ENCODE results near the gene SLC22A3.
"Not testable (repeated sequence)": the region's sequence is repeated elsewhere in the genome, so short reads cannot be mapped to it uniquely, and the experiment has no call there.

Gene SLC22A3, protein sequence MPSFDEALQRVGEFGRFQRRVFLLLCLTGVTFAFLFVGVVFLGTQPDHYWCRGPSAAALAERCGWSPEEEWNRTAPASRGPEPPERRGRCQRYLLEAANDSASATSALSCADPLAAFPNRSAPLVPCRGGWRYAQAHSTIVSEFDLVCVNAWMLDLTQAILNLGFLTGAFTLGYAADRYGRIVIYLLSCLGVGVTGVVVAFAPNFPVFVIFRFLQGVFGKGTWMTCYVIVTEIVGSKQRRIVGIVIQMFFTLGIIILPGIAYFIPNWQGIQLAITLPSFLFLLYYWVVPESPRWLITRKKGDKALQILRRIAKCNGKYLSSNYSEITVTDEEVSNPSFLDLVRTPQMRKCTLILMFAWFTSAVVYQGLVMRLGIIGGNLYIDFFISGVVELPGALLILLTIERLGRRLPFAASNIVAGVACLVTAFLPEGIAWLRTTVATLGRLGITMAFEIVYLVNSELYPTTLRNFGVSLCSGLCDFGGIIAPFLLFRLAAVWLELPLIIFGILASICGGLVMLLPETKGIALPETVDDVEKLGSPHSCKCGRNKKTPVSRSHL

DNA sequence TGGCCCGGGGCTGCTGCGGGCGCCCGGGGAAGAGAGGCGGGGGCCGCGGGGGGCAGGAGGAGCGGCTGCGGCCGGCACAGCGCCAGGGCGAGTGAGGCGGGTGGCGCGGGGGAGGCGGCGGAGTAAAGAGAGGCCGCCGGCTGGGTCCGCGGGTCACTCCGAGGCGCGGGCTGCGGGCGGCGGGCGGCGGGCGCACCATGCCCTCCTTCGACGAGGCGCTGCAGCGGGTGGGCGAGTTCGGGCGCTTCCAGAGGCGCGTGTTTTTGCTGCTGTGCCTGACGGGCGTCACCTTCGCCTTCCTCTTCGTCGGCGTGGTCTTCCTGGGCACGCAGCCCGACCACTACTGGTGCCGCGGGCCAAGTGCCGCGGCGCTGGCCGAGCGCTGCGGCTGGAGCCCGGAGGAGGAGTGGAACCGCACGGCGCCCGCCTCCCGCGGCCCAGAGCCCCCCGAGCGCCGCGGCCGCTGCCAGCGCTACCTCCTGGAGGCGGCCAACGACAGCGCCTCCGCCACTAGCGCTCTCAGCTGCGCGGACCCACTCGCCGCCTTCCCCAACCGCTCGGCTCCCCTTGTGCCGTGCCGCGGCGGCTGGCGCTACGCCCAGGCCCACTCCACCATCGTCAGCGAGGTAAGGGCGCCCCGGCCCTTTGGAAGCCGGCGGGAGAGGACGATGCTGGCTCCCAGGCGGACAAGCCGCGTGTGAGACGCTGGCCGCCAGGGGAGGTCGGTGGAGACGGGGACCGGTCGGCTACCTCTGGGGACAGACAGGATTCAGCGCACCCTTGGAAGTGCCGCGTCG lies at the start of gene SLC22A3:
Gene SLC22A3 (plus strand): TSS at position 156 of the 797 bp plus-strand sequence. CDS start 42 bp downstream, at position 198.
- no peak for DNase-seq (ENCODE audit: low read depth)

DNA sequence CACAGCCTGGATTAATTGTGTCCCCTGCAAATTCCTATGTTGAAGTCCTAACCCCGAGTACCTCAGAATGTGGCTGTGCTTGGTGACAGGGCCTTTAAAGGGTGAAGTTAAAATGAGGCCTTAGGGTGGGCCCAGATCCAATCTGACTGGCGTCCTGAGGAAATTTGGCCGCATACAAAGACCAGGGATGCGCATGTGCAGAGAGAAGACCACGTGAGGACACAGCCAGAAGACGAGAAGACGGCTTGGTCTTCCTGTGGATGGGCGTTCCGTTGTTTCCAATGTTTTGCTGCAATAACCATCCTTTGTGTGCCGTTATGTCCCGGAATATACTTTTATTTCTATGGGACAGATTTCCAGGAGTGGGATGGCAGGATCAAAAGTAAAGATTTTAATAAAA lies 48.6 kb upstream of the SLC22A3 start:
- no peak for DNase-seq (ENCODE audit: low read depth)

DNA sequence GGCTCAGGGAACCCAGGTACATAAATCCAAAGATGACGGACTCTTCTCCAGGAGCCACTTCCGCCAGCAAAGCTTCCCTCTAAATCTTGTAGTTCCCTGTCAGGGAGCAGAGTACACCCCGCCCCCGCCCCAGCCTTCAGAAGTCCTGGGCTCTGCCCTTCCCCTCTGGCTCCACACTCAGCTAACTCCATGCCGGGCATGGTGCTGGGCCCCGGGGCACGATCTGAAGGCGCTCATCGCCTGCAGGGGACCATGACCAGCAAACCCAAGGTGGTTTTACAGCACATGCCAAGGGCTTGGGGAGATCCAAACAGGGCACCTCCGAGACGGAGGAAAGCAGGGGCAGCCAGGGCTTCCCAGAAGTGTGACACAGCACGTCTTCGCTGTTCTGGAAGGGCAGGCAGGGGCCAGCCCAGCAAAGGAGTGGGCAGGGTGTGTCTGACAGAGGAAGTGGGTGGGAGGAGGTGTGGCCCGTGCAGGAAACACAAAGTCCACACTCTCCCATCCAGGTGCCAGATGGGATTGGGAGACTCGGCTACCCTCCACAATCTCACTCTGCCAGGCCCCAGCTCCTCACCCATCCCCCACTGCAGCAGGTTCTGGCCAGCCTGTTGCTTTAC lies 48.0 kb upstream of the SLC22A3 start:
- no peak for DNase-seq (ENCODE audit: low read depth)

DNA sequence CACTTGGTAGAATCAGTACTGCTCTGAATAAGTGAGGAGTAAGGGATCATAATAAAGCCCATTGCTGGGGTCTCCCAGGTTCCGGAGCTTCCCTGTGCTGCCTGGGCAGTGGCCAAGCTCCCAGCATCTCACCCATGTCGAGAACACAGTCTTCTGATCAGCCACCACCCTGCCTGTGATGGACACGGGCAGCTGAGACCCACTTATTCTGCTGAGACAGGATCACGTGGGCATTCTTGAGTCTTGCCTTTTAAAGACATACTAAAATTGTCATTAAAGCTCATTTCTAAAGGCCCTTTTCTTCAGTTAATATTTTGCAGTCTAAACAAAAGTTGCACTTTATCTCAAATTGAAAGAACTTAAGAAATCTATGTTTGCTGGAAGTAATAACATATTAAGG lies 46.8 kb upstream of the SLC22A3 start:
- DNase-seq (ENCODE audit: low read depth), result no peak

- not testable (repeated sequence) for DNase-seq (ENCODE audit: low read depth)
Measured at GRCh38 chr6:160302431-160303082, 45.6 kb upstream of the SLC22A3 start.

DNA sequence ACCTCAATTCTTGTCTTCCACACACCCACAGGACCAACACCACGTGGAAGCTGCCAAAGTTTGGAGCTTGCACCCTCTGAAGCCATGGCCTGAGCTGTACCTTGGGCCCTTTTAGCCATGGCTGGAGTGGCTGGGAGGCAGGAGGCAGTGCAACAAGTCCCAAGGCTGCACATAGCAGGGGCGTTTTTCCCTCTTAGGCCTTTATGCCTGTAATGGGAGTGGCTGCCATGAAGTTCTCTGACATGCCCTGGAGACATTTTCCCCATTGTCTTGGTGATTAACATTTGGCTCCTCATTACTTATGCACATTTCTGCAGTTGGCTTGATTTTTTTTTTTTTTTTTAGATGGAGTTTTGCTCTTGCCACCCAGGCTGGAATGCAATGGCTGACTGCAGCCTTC lies 44.4 kb upstream of the SLC22A3 start:
- DNase-seq (ENCODE audit: low read depth), result no peak

DNA sequence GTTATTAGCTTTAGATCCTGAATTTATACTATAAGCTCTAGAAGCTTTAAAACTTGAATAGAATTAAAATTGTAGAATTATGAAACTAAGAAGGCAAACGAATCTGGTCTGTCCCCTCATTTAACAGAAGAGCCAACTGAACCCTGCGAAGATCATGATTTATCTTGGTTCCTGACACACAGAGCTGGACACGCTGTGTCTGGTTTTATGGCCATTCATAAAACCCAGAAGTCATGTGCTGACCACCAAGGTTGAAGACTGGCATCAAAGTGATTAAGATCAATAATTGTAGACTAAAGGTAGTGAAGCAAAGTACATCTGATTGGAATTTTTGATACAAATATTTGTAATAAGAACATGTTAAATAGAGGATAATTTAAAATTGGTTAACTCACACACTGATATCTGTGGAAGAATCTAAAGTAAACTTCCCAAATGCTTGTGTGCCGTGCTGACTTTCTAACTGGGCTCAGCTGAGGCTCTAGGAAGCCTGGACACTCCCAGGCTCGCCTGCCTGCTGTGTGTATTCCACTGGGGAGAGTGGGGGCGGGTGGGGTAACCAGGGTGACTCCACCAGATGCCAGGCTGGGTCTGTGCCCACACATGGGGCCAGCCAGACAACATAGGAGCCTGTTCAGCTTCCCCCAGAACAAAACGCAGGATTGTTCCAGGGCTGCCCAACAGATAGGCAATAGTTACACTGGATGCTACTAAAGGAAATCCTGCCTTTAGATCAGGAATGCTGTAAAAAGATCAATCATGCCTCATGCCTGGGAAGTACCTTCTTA lies 42.1 kb upstream of the SLC22A3 start:
- no peak for DNase-seq (ENCODE audit: low read depth)

GRCh38 chr6:160309718-160310117 lies 38.5 kb upstream of the SLC22A3 start:
- no peak for DNase-seq (ENCODE audit: low read depth)

DNA sequence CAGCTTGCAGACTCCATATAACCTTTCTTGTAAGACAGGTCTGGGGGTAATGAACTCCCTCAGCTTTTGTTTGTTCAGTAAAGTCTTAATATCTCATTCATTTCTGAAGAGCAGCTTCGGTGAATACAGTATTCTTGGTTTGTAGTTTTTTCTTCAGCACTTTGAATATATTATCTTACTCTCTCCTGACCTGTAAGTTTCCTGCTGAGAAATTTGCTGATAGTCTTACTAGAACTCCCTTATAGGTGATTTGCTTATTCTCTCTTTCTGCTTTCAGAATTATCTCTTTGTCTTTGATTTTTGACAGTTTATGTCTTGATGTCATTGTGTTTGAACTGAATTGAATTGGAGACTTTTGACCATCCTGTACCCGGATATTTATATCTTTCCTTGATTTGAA lies 35.3 kb upstream of the SLC22A3 start:
- no peak for DNase-seq (ENCODE audit: low read depth)

- DNase-seq (ENCODE audit: low read depth), result no peak
Measured at GRCh38 chr6:160315310-160315709, 32.9 kb upstream of the SLC22A3 start.

DNA sequence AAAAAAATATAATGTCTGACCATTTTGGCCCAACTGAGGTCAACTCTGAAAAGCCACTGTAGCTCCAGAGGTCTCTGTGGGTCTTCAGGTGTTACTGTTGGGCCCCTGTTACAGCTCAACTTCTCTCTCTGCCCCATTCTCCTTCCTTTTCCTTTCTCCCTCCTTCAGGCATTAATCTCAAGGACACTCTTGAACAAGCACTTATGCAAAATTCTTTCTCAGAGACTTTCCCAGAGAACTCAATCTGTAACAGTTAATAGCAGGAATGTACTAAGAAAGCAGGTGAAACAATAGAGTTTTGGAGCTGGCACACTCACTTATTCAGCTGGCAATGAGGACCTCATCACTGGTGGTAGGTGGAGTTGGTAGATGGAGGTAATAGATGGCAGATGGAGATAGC lies 31.9 kb upstream of the SLC22A3 start:
- no peak for DNase-seq (ENCODE audit: low read depth)

DNA sequence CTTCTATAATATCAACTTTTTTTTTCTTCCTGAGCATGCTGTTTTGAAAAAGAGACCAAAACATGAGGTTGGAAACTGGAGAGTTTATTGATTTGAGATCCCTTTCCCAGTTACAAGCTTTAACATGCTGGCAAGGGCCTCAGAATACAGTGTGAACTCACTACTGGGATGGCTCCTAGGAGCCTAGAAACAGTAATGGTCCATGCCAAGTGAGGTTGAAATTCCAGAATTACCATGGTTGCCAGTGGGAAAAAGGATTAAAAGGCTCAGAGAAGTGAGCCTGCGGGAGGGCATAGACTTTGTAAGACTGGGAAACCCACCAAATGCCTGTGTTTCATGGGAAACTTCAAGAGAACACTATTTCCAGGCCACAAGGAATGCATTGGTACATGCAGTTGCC lies 28.9 kb upstream of the SLC22A3 start:
- no peak for DNase-seq (ENCODE audit: low read depth)

GRCh38 chr6:160321729-160322505 lies 26.3 kb upstream of the SLC22A3 start:
- no peak for DNase-seq (ENCODE audit: low read depth)

DNA sequence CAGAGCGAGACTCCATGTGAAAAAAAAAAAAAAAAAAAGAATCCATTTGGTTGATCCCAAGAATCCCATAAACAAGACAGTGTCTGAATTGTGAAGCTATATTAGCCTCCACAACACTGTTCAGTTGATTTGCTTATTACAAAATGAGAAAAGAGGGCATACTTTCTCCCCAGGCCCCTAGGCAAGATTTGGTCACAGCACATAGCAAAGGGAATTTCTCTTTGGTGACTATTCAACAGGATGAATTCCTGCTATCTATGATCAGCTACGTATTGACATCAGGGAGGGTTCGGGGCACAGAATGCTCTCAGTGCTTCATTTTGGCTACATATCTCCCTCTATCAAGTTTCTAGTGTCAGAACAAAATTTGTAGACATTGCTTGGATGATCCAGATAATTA lies 20.2 kb upstream of the SLC22A3 start:
- no peak for DNase-seq (ENCODE audit: low read depth)

DNA sequence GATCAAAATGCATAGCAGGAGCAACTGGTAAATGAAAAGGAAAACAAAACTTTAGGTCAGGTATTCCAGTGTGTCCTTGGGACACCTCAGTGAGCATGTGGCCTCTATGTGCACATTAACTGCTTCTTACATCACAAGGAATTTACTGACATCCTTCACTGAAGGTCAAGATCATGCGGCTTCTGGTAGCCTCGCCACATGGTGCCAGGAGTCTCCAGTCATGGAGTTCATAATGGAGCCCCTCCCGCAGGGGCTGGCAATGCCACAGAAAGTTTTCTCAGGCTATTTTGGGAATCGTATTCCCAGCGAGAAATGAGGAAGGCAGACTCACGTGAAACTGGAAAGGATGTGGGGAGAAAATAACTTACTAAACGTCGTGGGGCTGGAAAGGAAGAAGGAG lies 19.7 kb upstream of the SLC22A3 start:
- no peak for DNase-seq (ENCODE audit: low read depth)

- no peak for DNase-seq (ENCODE audit: low read depth)
Measured at GRCh38 chr6:160329188-160329587, 19.0 kb upstream of the SLC22A3 start.

GRCh38 chr6:160330619-160331018 lies 17.6 kb upstream of the SLC22A3 start:
- DNase-seq (ENCODE audit: low read depth), result no peak

- no peak for DNase-seq (ENCODE audit: low read depth)
Measured at GRCh38 chr6:160331204-160331603, 17.0 kb upstream of the SLC22A3 start.

DNA sequence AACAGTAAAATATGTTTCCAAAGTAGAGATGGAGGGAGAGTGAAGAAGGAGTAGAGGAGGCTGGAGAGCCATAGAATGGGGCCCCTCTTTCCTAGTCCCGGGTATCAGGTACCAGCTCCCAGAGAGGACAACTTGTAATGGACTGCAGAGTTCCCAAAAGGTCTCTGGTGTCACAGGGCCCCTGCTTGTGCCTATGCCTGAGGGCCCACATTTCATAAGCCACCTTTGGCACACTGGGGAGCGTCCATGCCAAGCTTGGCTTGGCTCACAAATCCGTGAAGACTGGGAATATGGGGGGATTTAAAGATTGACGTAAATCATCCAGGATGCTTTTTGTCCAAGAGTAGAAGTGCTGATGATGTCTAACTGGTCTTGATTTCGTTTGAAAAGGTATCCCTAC lies 16.4 kb upstream of the SLC22A3 start:
- DNase-seq (ENCODE audit: low read depth), result no peak

DNA sequence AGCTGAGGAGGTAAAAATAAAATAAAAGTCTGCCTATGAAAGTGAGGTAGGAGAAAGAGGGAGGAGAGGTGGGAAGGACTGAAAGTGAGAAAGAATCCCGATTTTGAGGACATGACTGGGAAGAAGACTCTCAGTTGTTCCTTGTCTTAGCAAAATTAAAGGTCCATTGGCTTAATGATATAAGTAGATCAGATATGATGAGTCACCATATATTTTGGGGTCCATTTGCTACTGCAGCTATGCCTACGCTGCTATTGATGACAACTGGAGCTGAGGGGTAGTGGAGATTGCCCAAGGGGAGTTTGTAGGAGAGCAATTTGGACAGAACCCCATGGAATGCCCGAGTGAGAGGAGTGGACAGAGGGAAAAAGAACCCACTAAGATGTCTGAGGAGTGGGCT lies 15.1 kb upstream of the SLC22A3 start:
- no peak for DNase-seq (ENCODE audit: low read depth)

All from non-pigmented ciliary epithelial cell (primary cell).